Activated T-cell treated with anti-CD3 and anti-CD28 coated beads, Interleukin-2, amount 50 U/mL, for 72 hours (primary cell): ENCODE measurements around the gene XYLB. TPM values are rescaled to one million over a fixed set of nuclear protein-coding genes. Genes with fewer than 3 reads are reported as not detected.

Experiments
- ATAC-seq, 2 donors: fragments of 150-1000 bp; cut with Tn5 transposase; replicated peaks in 1 of 2; 2 replicates each; pipeline ENCODE4 v1.10.0; 2021; ENCODE audit warnings: moderate library complexity in 2 of 2, mild to moderate bottlenecking in 1 of 2
- DNase-seq, 2 donors: peaks; one replicate each; pipeline ENCODE4 v3.0.0; 2021 to 2022; ENCODE audit warnings: mixed read lengths in 1 of 2
- H3K27ac Mint-ChIP-seq: one replicate; pipeline ENCODE4 v1.8.0; 2022; ENCODE audit warnings: mild to moderate bottlenecking, moderate library complexity, mixed read lengths
- H3K27me3 Mint-ChIP-seq: one replicate; pipeline ENCODE4 v1.8.0; 2022; ENCODE audit warnings: low read depth, mixed read lengths
- H3K36me3 Mint-ChIP-seq, 2 donors: one replicate each; pipeline ENCODE4 v1.8.0; 2022; ENCODE audit warnings: mixed read lengths in 2 of 2, mild to moderate bottlenecking in 1 of 2; ENCODE audit not compliant: insufficient read depth in 2 of 2
- H3K4me1 Mint-ChIP-seq: one replicate; pipeline ENCODE4 v1.8.0; 2022; ENCODE audit warnings: low read depth, mixed read lengths
- H3K4me3 Mint-ChIP-seq, 2 donors: one replicate each; pipeline ENCODE4 v1.8.0; 2022; ENCODE audit warnings: mild to moderate bottlenecking in 2 of 2, mixed read lengths in 2 of 2, moderate library complexity in 2 of 2
- H3K9me3 Mint-ChIP-seq, 2 donors: one replicate each; pipeline ENCODE4 v1.8.0; 2022; ENCODE audit warnings: mixed read lengths in 2 of 2
- total RNA-seq, 2 donors: library from RNA; stranded (reverse); gene quantifications; one replicate each; pipeline ENCODE4 v1.2.3, GENCODE V29; 2022

XYLB gene
- total RNA-seq, 2 donors from 2014 or later = 2.4 to 2.9 TPM

DNA sequence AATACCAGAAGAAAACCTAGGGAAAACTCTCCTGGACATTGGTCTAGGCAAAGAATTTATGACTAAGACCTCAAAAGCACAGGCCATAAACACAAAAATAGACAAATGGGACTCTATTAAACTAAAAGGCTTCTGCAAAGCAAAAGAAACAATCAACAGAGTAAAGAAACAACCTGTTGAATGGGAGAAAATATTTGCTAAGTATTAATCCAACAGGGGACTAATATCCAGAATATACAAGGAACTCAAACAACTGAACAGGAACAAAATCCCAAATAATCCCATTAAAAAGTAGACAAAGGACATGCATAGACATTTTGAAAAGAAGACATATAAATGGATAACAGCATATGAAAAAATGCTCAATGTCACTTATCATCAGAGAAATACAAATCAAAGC, 100.2 kb downstream of the XYLB start:
- no peak for ATAC-seq
- DNase-seq = no peak
- Mint-ChIP-seq H3K9me3 (peaks cover 3 to 8% of the 10 kb centered on the region in 2 donors), H3K4me3 (no peak overlapping the region), H3K27me3 (no peaks in the 10 kb centered on the region), H3K36me3 (peaks cover 0 to 5% of the 10 kb centered on the region in 2 donors), H3K27ac (no peak overlapping the region), H3K4me1 (no peaks in the 10 kb centered on the region)

DNA sequence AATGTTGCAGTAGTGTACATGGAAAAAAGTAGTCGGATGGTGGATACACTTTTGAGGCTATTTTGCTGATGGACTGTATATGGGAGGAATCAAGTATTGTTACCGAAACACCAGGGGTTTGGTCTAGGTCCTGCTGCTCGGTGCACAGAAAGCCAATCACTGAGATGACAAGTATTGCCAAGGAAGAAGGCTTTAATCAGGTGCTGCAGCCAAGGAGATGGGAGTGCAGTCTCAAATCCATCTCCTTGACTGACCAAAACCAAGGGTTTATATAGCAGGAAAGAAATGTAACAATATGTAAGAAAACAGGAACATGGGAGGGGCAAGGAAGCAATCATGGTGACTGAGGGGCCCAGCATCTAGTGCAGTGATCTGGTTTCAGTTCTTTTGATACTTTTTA, 104.3 kb downstream of the XYLB start:
- Mint-ChIP-seq H3K9me3 (peaks cover 3 to 8% of the 10 kb centered on the region in 2 donors), H3K36me3 (peaks cover 3 to 8% of the 10 kb centered on the region in 2 donors), H3K4me3 (no peak overlapping the region), H3K27me3 (no peaks in the 10 kb centered on the region), H3K4me1 (peaks cover 4% of the 10 kb centered on the region), H3K27ac (no peak overlapping the region)
- no peak for DNase-seq
- ATAC-seq = no peak

DNA sequence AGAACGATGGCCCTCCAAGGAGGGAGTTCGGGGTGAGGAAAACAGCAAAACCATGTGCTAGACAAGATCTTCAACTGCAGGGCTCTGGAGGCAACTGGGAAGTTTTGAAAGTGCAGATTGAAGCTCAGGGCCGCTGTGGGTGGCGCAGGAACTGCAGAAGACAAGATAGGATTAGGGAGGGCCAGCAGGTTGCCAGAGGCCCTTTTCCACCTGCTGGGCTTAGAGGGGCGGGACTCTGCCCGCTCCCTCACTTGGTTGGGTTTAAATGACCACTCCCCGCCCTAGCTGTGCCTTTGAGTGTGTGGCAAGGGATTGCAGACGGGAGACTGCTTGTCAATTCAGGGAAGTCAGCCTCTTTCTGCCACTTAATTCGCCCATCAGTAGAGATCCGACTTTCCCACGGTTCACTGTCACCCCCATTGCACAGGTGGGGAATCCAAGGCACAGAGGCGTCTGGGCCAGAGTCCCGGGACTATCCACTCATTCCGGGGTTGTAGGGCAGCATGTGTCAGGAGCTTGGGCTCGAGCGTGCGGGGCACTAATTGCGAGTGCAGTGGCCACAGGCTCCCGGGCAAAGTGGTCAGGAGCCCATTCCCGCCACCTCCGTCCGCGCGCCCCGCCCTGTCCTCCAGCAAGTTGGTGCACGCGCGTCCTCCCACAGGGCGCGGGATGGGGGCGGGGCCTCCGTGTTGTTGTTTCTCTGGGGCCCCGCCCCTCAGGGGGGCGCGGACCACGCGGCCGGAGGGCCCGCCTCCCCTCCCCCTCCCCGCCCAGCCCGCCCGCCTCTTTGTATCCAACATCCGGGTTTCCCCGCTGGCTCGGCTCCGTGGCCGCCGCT, 106.7 kb downstream of the XYLB start, which contains the start of gene ACVR2B:
ACVR2B (plus strand) TSS at position 816 of the 838 bp plus-strand sequence. CDS start 433 bp downstream, outside the sequence.
- peak within 1 kb of the TSS; percentile 96 to 97 for H3K4me3 Mint-ChIP-seq
- peaks cover 3 to 8% of the 10 kb centered on the region in 2 donors for H3K36me3 Mint-ChIP-seq
- H3K27me3 Mint-ChIP-seq = no peaks in the 10 kb centered on the region
- peak; percentile 74 to 77 for DNase-seq
- H3K27ac Mint-ChIP-seq = peak within 1 kb of the TSS; percentile 81
- peaks cover 3 to 8% of the 10 kb centered on the region in 2 donors for H3K9me3 Mint-ChIP-seq
- peak; percentile 66 to 67 for ATAC-seq
- peaks cover 4% of the 10 kb centered on the region for H3K4me1 Mint-ChIP-seq

DNA sequence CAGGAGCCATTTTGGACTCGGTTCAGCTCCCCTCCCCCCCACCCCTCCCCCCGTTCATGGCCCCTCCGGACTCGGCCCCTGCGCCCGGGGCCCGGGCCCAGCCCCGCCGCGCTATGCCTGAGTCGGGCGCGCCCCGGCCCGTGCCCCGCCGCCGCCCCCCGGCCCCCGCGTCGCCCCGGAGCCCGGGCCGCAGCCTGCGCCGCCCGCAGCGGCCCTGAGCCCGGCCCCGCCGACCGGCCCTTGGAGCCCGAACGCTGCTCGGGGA, 107.3 kb downstream of the XYLB start:
- ATAC-seq (peak in 1 of 2 donors; percentile 33), DNase-seq (no peak)

DNA sequence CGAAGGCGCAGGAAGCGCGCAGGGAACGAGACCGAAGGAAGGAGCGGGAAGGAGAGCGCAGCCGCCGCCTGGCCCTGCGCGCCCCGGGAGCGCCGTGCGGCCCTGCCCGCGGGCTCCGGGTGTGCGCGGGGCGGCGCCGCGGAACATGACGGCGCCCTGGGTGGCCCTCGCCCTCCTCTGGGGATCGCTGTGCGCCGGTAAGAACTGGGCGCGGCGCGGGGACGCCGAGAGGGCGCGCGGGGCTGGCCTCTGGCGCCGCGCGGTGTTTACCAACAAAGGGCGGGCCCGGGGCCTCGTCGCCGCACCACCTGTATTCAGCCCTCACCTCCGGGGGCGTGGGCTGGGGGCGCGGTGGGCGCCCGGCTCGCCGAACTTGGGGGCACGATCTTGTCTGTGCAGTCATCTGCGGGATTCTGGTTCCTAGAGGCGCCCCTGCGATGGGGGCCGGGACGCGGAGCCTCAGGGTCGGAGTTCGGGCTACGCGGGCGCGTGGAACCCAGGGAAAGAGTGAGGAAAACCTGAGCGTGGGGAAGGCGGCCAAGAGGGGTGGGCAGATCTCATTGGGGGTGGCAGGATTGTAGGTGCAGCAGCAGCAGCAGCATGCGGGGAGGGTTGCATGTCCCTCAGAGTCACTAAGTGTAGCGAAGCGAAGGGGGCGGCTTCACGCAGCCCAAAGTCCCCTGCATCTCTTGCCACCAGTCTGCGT, 107.7 kb downstream of the XYLB start:
- H3K9me3 Mint-ChIP-seq = peaks cover 3 to 8% of the 10 kb centered on the region in 2 donors

More for the DNA sequence above, 107.3 kb downstream of the XYLB start:
- Mint-ChIP-seq H3K27me3 (no peaks in the 10 kb centered on the region), H3K4me3 (peak overlapping the region; percentile 96 to 97), H3K36me3 (peaks cover 3 to 8% of the 10 kb centered on the region in 2 donors), H3K9me3 (peaks cover 3 to 8% of the 10 kb centered on the region in 2 donors), H3K4me1 (peaks cover 4% of the 10 kb centered on the region), H3K27ac (no peak overlapping the region)

DNA sequence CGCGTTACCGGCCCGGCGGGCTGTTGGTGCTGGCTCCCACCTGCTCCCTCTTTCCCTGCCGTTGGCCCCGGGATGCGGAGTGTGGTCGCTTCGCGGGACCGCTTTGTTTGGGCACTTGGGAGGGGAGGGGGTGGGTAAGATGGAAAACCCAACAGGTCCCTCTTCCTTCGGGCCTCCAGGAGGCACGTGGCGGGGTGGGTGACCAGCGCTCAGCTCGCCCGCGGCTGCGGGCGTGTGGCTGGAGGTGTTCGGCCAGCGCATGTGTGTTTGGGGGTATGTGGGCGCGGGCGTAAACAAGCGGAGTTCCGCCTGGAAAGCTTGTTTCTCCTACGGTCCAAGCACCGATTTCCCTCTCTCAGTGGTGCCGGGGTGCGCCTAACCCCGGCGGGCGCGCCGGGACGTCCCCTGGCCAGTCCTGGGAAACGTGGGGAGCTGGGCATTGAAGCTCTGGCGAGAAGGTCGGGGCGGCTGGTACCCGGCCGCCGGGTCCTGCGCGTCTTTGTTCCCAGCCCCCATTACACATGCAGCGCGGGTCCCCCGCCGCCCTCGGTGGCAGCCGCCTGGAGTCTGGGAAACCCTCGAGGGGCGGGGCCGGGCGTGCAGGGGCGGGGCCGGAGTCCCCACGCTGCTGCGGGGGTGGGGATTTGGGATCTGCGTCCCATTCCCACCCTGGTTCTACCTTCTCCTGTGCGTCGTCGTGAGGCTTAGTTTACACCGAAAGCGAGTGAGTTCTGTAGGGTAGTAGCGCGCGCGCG, 108.5 kb downstream of the XYLB start:
- H3K27me3 Mint-ChIP-seq = no peaks in the 10 kb centered on the region
- ATAC-seq (peak; percentile 20 to 52), DNase-seq (peak; percentile 55 to 63)
- H3K4me3 Mint-ChIP-seq = peak overlapping the region; percentile 96 to 97
- peaks cover 3 to 8% of the 10 kb centered on the region in 2 donors for H3K9me3 Mint-ChIP-seq
- H3K36me3 Mint-ChIP-seq = peaks cover 3 to 8% of the 10 kb centered on the region in 2 donors
- peak overlapping the region; percentile 81 for H3K27ac Mint-ChIP-seq
- H3K4me1 Mint-ChIP-seq = peaks cover 4% of the 10 kb centered on the region

More for the DNA sequence above, 107.7 kb downstream of the XYLB start:
- DNase-seq (peak; percentile 42 to 53), ATAC-seq (peak; percentile 71 to 75)
- Mint-ChIP-seq H3K27ac (peak overlapping the region; percentile 81), H3K27me3 (no peaks in the 10 kb centered on the region), H3K4me3 (peak overlapping the region; percentile 96 to 97), H3K36me3 (peaks cover 3 to 8% of the 10 kb centered on the region in 2 donors), H3K4me1 (peaks cover 4% of the 10 kb centered on the region)

DNA sequence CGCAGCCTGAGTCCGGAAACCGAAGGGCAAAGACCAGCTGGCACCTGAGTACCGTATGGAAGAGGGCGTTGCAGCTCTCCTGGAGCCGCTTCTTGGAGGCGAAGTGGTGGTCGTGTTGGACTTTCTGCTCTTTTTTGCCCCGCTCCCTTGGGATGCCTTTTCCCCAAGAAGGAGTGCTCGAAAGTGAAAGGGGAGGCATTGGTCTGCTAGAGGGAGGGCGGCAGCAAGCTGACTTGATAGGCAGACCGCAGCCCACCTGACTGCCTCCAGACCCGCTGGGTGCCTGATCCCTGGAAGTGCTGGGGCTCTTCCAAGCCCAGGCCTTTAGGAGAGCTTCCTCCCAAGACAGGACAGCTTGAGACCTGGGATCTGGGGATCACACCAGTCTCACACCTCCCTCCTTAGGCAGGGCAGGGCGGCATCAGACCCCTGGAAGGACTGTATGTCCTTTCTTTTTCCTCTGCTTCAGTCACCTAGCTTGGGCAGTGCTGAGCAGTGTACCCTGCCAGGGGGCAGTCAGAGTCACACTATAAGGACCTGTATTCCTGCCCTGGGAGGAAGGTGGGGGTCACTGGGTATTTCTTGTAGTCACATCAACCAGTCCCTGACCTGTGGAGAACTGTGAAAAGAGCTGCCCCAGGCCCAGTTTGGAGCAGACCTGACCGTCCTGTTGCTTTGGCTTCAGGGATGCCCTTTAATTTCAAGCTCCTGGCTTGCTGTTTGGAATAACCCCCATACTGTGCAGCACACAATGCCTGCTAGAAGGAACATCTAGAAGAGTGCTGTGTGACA, 109.2 kb downstream of the XYLB start:
- Mint-ChIP-seq H3K27me3 (no peaks in the 10 kb centered on the region), H3K27ac (no peak overlapping the region), H3K4me1 (peaks cover 4% of the 10 kb centered on the region), H3K36me3 (peaks cover 3 to 4% of the 10 kb centered on the region in 2 donors), H3K4me3 (peak overlapping the region; percentile 96 to 97), H3K9me3 (peaks cover under 1 to 4% of the 10 kb centered on the region in 2 donors)
- no peak for DNase-seq
- ATAC-seq = peak in 1 of 2 donors; percentile 53

DNA sequence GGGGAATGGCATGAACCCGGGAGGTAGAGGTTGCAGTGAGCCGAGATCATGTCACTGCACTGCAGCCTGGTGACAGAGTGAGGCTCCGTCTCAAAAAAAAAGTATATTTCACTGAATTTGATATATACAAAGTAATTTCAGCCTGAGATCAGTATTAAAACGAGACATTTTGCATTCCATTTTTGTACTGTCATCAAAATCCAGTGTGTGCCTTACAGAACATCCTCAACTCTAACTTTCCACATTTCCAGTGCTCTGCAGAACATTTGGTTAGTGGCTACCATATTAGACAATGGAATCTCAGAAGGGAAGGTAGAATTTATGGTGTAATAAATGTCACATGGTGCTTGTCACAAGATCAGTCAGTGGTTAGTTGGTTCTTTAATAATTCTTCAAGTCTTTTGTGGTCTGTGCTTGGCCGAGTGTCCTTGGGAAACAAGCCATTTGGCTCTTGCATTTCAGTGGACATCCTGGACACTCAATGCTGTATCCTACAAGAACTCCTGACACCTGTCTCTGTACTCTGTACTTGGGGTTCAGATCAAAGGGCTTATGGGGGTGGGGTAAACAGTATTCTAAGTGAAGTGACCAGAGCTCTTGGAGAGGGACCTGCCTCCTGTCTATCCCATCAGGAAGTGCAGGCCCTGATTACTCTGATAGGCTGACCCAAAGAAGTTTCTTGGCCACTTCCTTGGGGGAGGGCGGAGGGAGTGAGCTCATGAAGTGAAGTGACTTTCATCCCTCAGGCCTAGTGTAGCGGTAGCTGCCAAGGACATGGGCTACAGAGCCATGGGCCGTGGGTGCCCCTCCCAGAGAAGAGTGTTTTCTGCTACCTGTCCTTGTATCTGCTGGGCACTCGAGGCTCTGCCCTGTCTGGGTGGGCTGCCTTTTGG, 110.8 kb downstream of the XYLB start:
- H3K27me3 Mint-ChIP-seq = no peaks in the 10 kb centered on the region
- H3K4me3 Mint-ChIP-seq = no peak overlapping the region

DNA sequence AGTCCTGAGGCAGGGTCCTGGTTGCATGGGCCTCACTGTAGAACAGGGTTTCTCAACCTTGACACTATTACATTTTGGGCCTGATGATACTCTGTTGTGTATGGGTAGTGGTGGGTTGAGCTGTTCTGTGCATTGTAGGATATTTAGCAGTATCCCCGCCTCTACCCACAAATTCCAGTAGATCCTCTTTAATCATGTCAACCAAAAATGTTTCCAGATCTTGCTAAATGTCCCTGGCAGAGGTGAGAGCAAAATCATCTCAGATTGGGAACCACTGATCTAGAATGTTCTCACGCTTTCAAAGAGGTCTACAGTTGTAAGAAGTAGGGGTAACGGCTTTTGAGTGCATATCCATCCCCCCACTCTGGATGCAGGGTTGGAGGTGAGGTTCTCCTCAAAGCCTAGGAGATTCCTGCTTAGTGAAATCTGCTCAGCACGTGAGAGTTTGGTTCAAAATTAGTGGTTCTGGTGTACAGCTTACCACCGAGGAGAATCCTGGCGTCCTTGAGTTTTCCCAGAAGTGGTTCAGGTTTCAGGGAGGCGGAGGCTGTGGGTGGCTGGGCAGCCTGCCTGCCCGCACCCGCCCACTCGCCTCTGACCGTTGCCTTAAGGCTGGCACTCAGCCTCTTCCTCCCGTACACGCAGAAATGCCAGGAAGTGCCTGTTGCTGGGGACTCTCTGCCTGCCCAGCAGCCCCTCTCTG, 112.4 kb downstream of the XYLB start:
- Mint-ChIP-seq H3K4me1 (peaks cover 4% of the 10 kb centered on the region), H3K27me3 (no peaks in the 10 kb centered on the region), H3K4me3 (no peak overlapping the region), H3K27ac (no peak overlapping the region), H3K36me3 (peaks cover 3% of the 10 kb centered on the region in 2 donors), H3K9me3 (no peaks in the 10 kb centered on the region)
- no peak for DNase-seq
- no peak for ATAC-seq

More for the DNA sequence above, 110.8 kb downstream of the XYLB start:
- Mint-ChIP-seq H3K9me3 (no peaks in the 10 kb centered on the region), H3K4me1 (peaks cover 4% of the 10 kb centered on the region), H3K36me3 (peaks cover 3% of the 10 kb centered on the region in 2 donors), H3K27ac (no peak overlapping the region)
- ATAC-seq (no peak), DNase-seq (no peak)

DNA sequence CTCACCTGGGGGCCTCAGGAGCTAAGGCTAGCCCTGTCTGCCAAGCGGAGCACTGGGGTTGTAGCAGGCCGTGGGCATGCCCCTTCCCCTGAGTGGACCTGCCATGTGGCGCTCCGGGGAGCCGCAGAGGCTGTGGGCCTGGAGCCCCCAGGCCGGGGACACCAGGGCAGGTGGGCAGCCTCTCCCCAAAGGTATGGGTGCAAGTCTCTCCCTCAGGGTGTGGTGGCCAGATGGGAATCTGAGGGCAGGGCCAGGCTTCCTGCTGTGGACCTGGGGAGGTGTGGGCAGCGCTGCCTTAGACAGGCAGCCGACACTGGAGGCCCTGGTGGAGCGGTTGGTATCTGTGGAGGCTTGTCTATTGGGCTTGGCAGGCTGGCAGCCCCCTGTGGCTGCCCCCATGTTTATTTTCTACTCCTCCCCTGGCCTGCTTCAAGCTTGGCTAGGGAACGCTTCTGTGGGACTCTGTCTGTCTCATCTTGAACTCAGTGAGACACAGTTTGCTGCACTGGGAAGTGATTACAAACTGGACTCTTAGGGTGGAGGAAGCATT, 113.0 kb downstream of the XYLB start:
- Mint-ChIP-seq H3K4me3 (no peak overlapping the region), H3K27ac (no peak overlapping the region), H3K9me3 (no peaks in the 10 kb centered on the region), H3K36me3 (peaks cover under 1% of the 10 kb centered on the region in 2 donors), H3K27me3 (no peaks in the 10 kb centered on the region), H3K4me1 (peaks cover 1% of the 10 kb centered on the region)
- no peak for DNase-seq
- ATAC-seq = no peak
